Measurements from ENCODE around the gene CYB5A.

Gene CYB5A

GRCh38 chr18:74242438-74243096 is 49.2 kb downstream of the CYB5A start:
- DNase-seq: no peak

DNA sequence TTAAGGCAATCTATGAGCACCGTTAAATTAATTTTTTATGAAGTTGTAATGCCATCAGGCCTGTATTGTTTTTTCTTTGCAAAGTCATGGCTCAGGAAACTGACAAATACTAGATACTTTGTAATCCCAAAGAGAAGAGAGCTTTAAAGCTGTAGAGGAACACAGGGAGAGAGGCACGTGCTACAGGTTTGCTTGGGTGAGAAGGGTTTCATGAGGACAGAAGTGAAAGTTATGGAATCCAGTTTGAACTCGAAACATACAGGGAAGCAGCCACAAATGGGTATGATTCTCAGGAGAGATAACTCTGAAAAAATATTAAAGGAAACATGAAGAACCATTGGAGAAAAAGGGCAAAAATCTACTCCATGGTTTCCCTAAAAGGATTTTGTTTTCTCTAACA is 49.8 kb downstream of the CYB5A start:
- DNase-seq: no peak

DNA sequence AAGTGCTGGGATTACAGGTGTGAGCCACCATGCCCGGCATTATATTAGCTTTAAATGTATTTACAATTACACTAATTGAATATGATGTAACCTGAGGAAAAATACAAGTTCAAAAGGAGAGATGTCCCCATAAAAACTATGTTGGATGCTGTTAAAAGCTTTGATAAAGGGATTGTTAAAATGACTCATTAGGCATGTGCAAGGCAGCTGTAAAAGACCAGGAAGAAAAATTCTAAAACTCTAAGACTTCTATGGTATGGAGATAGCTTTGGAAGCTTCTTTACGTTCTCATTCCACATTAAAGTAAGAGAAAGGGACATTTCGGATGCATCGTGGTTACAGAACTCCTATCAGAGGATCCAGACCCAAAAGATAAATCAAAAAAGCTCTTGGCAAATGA is 50.3 kb downstream of the CYB5A start:
- DNase-seq: no peak

DNA sequence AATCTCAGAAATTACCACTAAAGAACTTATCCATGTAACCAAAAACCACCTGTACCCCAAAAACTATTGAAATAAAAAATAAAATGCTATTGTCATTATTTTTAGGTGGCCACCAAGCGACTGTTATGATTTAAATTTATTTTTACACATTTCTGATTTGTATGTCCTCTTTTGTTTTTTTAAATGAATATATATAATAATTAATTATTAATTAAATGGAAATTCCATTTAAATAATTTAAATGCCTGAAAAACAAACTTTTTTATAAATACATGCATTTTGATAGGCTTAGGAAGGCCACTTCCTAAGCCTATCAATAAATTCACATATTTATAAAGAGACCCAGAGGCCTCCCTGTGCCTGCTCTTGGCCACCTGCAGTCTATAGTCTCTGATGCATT is 52.2 kb downstream of the CYB5A start:
- DNase-seq: no peak

- no peak for DNase-seq
Observed at GRCh38 chr18:74234326-74235171, 57.2 kb downstream of the CYB5A start.

DNA sequence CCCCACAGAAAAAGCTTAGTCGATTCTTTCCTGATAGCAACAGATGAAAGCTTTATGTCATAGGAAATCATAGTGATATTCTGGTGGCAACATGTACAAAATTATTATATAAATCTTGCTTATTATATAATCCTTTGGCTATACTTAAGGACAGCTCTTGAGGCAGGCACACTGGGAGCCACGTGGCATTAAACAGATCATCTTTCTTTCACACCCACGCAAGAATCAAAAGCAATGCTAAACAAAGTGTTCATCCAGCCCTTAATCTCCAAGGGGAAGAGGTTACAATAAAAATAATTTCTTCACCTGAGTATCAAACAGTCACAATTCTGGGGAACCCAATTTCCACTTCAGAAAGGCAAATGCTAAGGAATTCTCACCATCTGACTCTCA is 57.8 kb downstream of the CYB5A start:
- DNase-seq: no peak

- DNase-seq: no peak
Observed at GRCh38 chr18:74230922-74231714, 60.6 kb downstream of the CYB5A start.

GRCh38 chr18:74229891-74230290 is 61.9 kb downstream of the CYB5A start:
- no peak for DNase-seq

GRCh38 chr18:74229005-74229404 is 62.8 kb downstream of the CYB5A start:
- no peak for DNase-seq

DNA sequence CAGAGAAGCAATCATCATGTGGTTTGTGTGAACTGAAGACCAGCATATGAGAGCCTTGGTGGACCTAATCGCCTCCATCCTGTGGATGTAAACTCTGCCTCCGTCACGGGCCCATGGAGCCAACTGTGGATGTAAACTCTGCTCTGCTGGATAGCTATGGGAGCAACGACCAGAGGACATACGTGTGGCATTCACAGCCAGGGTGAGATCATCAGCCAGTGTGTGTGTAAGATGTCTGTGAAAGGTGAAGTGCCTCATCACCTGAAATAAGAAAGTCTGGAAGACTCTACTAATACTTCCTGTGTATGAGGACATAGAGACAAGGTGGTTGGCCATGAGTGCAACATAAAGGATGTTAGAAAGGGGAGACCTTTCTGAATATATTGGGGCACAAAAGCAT is 63.5 kb downstream of the CYB5A start:
- DNase-seq: no peak

DNA sequence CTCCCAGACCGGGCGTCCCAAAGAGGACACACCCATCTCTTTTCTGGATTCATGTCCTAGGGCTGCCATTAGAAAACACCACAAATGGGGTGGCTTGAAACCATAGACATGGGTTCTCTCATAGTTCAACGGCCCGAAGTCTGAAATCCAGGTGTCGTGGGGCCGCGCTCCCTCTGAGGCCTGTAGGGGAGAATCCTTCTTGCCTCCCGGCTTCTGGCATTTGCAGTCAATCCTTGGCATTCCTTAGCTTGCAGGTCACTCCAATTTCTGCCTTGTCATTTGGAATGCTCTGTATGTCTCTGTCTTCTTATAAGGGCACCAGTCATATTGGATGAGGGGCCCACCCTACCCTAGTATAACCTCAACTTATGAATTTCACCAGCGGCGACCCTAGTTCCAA is 65.1 kb downstream of the CYB5A start:
- no peak for DNase-seq

- DNase-seq: no peak
Observed at GRCh38 chr18:74226156-74226555, 65.6 kb downstream of the CYB5A start.

- no peak for DNase-seq
Observed at GRCh38 chr18:74225193-74225840, 66.4 kb downstream of the CYB5A start.

DNA sequence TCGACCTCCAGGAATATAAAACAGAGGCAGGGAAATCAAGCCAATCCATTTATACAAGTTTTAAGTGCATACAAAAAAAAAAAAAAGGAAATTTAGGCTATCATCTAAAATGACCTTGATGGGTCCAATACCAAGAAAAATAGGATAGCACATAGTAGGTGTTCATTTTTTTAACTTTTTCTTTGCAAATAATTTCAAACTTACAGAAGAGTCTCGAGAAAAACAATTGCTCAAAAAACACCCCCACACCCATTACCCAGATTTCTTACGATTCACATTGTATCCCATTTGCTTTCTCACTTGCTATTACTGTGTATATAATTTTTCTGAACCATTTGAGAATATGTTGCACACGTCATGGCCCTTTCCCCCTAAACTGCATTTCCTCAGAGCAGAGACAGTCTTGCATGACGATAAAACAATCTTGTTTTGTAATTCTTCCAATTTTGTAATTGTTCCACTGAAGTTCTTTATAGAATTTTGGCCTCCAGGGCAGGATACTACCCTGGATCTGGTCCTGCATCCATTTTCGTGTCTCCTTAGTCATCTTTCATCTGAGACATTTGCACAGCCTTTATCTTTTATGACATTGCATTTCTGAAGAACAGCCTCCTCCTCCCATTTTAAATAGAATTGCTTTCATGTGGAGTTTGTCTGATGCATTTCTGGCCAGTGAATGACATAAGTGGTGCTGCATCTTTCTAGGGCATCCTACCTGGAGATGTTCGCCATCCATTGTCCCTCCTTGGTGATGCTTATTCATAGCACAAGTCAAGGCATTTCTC is 68.9 kb downstream of the CYB5A start:
- no peak for DNase-seq

GRCh38 chr18:74221081-74221480 is 70.7 kb downstream of the CYB5A start:
- no peak for DNase-seq

DNA sequence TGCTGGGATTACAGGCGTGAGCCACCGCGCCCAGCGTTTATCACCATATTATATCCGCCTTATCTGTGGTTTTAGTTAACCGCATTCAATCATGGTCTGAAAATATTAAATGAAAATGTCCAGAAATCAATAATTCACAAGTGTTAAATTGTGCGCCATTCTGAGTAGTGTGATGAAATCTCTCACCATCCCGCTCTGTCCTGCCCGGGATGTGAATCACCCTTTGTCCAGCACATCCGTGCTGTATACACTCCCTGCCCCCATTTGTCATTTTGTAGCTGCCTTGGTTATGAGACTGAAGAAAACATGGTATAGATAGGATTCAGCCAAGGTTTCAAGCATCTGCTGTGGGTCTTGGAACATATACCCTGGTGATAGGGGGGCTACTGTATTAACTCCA is 72.7 kb downstream of the CYB5A start:
- no peak for DNase-seq

- no peak for DNase-seq
Observed at GRCh38 chr18:74217476-74218143, 74.2 kb downstream of the CYB5A start.

- DNase-seq: no peak
Observed at GRCh38 chr18:74216661-74217110, 75.1 kb downstream of the CYB5A start.

DNA sequence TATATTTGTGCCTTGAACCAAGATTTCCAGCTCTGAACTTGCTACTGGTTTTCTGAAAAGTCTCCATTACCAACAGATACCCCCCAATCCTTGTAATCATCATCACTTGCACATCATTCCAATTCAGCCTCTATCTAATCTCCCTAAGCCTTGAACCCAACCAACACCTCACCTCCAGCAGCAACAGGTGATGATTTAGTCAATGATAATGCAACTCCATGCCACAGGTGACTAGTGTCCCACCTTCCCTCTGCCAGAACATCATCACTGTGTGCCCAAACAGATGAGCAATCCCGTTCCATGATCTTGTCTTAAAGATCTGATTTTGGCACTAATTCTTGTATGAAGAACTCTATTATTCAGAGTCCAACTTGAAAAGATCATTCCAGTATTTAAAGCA is 75.9 kb downstream of the CYB5A start:
- no peak for DNase-seq

- DNase-seq: no peak
Observed at GRCh38 chr18:74213429-74213828, 78.3 kb downstream of the CYB5A start.

DNA sequence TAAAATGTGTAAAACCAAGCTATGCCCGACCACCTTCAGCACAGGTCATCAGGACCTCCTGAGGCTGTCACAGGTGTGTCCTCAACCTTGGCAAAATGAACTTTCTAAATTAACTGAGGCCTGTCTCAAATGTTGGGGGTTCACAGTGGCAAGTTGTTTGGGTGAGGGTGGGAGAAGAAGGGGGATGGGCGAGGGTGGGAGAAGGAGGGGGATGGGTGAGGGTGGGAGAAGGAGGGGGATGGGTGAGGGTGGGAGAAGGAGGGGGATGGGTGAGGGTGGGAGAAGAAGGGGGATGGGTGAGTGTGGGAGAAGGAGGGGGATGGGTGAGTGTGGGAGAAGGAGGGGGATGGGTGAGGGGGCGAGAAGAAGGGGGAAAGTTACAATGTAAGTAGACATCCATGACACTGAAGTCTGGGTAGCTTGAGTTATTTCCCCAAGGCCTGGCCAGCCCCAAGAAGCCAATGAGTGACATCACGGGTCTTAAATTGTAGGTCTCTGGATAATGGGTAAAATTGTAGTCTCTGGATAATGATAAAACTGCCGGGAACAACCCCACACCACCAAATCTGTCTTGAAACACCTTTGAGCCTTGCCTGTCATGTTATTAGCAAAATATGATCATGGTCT is 87.1 kb downstream of the CYB5A start:
- DNase-seq: no peak

Measured in NCI-H1105 (cell line).